ENCODE measurements around the gene HAGH.

Gene HAGH

DNA sequence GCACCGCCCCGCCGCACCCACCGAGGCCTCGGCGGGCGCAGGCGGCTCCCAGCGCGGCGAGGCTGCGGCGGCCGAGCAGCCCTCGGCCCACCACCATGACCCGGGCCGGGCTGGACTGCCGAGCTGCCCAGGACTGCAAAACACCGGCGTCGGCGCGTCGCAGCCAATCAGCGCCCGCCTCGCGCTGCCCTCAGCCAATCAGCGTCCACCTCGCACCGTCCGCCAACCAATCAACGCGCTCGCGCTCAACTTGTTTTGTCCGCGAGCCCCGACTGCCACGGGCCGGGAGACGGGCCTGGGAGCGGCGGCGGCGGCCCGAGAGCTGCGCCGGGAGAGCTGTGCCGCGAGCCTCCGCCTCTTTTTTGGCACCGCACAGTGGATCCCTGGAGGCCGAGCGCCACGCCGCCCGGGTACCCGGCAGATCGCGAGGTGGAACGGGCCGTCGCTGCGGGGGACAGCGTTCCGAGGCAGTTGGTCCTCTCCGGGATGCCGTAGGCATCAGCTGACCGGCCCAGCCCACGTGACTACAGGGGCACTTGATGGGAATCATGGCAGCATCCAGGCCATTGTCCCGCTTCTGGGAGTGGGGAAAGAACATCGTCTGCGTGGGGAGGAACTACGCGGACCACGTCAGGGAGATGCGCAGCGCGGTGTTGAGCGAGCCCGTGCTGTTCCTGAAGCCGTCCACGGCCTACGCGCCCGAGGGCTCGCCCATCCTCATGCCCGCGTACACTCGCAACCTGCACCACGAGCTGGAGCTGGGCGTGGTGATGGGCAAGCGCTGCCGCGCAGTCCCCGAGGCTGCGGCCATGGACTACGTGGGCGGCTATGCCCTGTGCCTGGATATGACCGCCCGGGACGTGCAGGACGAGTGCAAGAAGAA lies at the start of gene HAGH, which contains the start of gene FAHD1 (continued):
- peak; percentile 86 for TF ChIP-seq PRDM10 (tag by site-specific recombination; IDR thresholded peaks at IDR 0.05)
- peak; percentile 95 for TF ChIP-seq ZIC2 (tag by site-specific recombination; IDR thresholded peaks at IDR 0.05)
- TF ChIP-seq ZNF548 (tag by site-specific recombination; IDR thresholded peaks at IDR 0.05), result peak; percentile 19; the same call in 1 of the 2 replicates
- peak; percentile 89 for TF ChIP-seq ZNF600 (tag by site-specific recombination; IDR thresholded peaks at IDR 0.05)
- no peak for TF ChIP-seq ZNF214 (tag by site-specific recombination; IDR thresholded peaks at IDR 0.05; ENCODE audit: borderline replicate concordance)
- TF ChIP-seq MYNN (tag by site-specific recombination; IDR thresholded peaks at IDR 0.05; ENCODE audit: borderline replicate concordance), result peak; percentile 45; the same call in 1 of the 2 replicates
- TF ChIP-seq ZSCAN16 (tag by site-specific recombination; IDR thresholded peaks at IDR 0.05), result peak; percentile 74; the same call in 1 of the 2 replicates
- peak; percentile 98 for TF ChIP-seq ZNF561 (tag by site-specific recombination; IDR thresholded peaks at IDR 0.05; ENCODE audit: borderline replicate concordance)
- peak; percentile 95 for TF ChIP-seq KLF9 (tag by site-specific recombination; IDR thresholded peaks at IDR 0.05; ENCODE audit: low read depth)
- TF ChIP-seq ZNF423 (tag by site-specific recombination; IDR thresholded peaks at IDR 0.05), result 0 out of 2 replicates have a peak, but pooled peaks have one; percentile 13
- TF ChIP-seq, protein P1, sequence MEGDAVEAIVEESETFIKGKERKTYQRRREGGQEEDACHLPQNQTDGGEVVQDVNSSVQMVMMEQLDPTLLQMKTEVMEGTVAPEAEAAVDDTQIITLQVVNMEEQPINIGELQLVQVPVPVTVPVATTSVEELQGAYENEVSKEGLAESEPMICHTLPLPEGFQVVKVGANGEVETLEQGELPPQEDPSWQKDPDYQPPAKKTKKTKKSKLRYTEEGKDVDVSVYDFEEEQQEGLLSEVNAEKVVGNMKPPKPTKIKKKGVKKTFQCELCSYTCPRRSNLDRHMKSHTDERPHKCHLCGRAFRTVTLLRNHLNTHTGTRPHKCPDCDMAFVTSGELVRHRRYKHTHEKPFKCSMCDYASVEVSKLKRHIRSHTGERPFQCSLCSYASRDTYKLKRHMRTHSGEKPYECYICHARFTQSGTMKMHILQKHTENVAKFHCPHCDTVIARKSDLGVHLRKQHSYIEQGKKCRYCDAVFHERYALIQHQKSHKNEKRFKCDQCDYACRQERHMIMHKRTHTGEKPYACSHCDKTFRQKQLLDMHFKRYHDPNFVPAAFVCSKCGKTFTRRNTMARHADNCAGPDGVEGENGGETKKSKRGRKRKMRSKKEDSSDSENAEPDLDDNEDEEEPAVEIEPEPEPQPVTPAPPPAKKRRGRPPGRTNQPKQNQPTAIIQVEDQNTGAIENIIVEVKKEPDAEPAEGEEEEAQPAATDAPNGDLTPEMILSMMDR (tag by site-specific recombination; IDR thresholded peaks at IDR 0.05), result no peak; the same call in 1 of the 2 replicates
- TF ChIP-seq ZNF155 (tag by site-specific recombination; IDR thresholded peaks at IDR 0.05), result no peak
- TF ChIP-seq ZNF16 (tag by site-specific recombination; IDR thresholded peaks at IDR 0.05; ENCODE audit: low read depth), result no peak
- TF ChIP-seq, protein P2, sequence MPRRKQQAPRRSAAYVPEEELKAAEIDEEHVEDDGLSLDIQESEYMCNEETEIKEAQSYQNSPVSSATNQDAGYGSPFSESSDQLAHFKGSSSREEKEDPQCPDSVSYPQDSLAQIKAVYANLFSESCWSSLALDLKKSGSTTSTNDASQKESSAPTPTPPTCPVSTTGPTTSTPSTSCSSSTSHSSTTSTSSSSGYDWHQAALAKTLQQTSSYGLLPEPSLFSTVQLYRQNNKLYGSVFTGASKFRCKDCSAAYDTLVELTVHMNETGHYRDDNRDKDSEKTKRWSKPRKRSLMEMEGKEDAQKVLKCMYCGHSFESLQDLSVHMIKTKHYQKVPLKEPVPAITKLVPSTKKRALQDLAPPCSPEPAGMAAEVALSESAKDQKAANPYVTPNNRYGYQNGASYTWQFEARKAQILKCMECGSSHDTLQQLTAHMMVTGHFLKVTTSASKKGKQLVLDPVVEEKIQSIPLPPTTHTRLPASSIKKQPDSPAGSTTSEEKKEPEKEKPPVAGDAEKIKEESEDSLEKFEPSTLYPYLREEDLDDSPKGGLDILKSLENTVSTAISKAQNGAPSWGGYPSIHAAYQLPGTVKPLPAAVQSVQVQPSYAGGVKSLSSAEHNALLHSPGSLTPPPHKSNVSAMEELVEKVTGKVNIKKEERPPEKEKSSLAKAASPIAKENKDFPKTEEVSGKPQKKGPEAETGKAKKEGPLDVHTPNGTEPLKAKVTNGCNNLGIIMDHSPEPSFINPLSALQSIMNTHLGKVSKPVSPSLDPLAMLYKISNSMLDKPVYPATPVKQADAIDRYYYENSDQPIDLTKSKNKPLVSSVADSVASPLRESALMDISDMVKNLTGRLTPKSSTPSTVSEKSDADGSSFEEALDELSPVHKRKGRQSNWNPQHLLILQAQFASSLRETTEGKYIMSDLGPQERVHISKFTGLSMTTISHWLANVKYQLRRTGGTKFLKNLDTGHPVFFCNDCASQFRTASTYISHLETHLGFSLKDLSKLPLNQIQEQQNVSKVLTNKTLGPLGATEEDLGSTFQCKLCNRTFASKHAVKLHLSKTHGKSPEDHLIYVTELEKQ (tag by site-specific recombination; IDR thresholded peaks at IDR 0.05; ENCODE audit: borderline replicate concordance), result peak; percentile 82; the same call in 1 of the 2 replicates
- TF ChIP-seq, protein P3, sequence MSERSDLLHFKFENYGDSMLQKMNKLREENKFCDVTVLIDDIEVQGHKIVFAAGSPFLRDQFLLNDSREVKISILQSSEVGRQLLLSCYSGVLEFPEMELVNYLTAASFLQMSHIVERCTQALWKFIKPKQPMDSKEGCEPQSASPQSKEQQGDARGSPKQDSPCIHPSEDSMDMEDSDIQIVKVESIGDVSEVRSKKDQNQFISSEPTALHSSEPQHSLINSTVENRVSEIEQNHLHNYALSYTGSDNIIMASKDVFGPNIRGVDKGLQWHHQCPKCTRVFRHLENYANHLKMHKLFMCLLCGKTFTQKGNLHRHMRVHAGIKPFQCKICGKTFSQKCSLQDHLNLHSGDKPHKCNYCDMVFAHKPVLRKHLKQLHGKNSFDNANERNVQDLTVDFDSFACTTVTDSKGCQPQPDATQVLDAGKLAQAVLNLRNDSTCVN (tag by site-specific recombination; optimal IDR thresholded peaks at IDR 0.05), result peak; percentile 99
- no peak for TF ChIP-seq ZNF510 (tag by site-specific recombination; IDR thresholded peaks at IDR 0.05; ENCODE audit: insufficient replicate concordance)
- TF ChIP-seq, protein P4, sequence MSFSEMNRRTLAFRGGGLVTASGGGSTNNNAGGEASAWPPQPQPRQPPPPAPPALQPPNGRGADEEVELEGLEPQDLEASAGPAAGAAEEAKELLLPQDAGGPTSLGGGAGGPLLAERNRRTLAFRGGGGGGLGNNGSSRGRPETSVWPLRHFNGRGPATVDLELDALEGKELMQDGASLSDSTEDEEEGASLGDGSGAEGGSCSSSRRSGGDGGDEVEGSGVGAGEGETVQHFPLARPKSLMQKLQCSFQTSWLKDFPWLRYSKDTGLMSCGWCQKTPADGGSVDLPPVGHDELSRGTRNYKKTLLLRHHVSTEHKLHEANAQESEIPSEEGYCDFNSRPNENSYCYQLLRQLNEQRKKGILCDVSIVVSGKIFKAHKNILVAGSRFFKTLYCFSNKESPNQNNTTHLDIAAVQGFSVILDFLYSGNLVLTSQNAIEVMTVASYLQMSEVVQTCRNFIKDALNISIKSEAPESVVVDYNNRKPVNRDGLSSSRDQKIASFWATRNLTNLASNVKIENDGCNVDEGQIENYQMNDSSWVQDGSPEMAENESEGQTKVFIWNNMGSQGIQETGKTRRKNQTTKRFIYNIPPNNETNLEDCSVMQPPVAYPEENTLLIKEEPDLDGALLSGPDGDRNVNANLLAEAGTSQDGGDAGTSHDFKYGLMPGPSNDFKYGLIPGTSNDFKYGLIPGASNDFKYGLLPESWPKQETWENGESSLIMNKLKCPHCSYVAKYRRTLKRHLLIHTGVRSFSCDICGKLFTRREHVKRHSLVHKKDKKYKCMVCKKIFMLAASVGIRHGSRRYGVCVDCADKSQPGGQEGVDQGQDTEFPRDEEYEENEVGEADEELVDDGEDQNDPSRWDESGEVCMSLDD (tag by site-specific recombination; IDR thresholded peaks at IDR 0.05), result peak; percentile 77
- TF ChIP-seq, protein P5, sequence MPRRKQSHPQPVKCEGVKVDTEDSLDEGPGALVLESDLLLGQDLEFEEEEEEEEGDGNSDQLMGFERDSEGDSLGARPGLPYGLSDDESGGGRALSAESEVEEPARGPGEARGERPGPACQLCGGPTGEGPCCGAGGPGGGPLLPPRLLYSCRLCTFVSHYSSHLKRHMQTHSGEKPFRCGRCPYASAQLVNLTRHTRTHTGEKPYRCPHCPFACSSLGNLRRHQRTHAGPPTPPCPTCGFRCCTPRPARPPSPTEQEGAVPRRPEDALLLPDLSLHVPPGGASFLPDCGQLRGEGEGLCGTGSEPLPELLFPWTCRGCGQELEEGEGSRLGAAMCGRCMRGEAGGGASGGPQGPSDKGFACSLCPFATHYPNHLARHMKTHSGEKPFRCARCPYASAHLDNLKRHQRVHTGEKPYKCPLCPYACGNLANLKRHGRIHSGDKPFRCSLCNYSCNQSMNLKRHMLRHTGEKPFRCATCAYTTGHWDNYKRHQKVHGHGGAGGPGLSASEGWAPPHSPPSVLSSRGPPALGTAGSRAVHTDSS (tag by site-specific recombination; IDR thresholded peaks at IDR 0.05), result no peak
- peak; percentile 96 for TF ChIP-seq ZBTB20 (tag by site-specific recombination; IDR thresholded peaks at IDR 0.05)
- peak; percentile 94 for TF ChIP-seq ZSCAN5A (tag by site-specific recombination; IDR thresholded peaks at IDR 0.05)
- TF ChIP-seq HOXC10 (CRISPR knock-in tag; IDR thresholded peaks at IDR 0.05), result peak; percentile 50; the same call in 1 of the 2 replicates

Measured in HEK293 (cell line).